ENCODE results near the gene CTBP1.

- TF ChIP-seq CTCF (conservative IDR thresholded peaks at IDR 0.05; ENCODE audit: low read length) (no peak), EZH2phosphoT487 (IDR thresholded peaks at IDR 0.05; ENCODE audit: borderline replicate concordance) (no peak)
These were observed 41.8 kb downstream of the CTBP1 start for GRCh38 chr4:1207157-1207470.
